WTC11 (cell line): ENCODE measurements around the gene ASS1.
"Not testable (repeated sequence)": the region's sequence is repeated elsewhere in the genome, so short reads cannot be mapped to it uniquely, and the experiment has no call there.

Experiments
- FOXP1 ChIP-seq: sonication (generic); formaldehyde crosslinking; IDR thresholded peaks from 2 replicates; pipeline ENCODE4 v1.8.0; 2022; ENCODE audit warnings: missing genetic modification reagents, mild to moderate bottlenecking, moderate library complexity, borderline replicate concordance
- GABPB1 ChIP-seq: sonication (generic); formaldehyde crosslinking; IDR thresholded peaks from 2 replicates; pipeline ENCODE4 v1.8.1; 2023; ENCODE audit warnings: mild to moderate bottlenecking, missing genetic modification reagents
- RELA ChIP-seq: sonication (generic); formaldehyde crosslinking; IDR thresholded peaks from 2 replicates; pipeline ENCODE4 v1.8.1; 2022; ENCODE audit warnings: missing genetic modification reagents, mild to moderate bottlenecking, borderline replicate concordance
- SOX15 ChIP-seq: fragments of 250-450 bp; sonication (Bioruptor Pico); IDR thresholded peaks from 2 replicates; pipeline ENCODE4 v1.9.0; 2021; ENCODE audit warnings: mild to moderate bottlenecking
- ZBTB21 ChIP-seq: sonication (generic); formaldehyde crosslinking; IDR thresholded peaks from 2 replicates; pipeline ENCODE4 v1.8.1; 2023; ENCODE audit warnings: mild to moderate bottlenecking, missing genetic modification reagents, borderline replicate concordance
- TF ChIP-seq, protein P1 (sequence below): fragments of 200-600 bp; IDR thresholded peaks from 2 replicates; pipeline ENCODE4 v1.8.0; 2022; ENCODE audit warnings: antibody characterized with exemption
- TF ChIP-seq, protein P2 (sequence below): sonication (generic); formaldehyde crosslinking; IDR thresholded peaks from 2 replicates; pipeline ENCODE4 v1.8.1; 2023; ENCODE audit warnings: mild to moderate bottlenecking, missing genetic modification reagents

DNA sequence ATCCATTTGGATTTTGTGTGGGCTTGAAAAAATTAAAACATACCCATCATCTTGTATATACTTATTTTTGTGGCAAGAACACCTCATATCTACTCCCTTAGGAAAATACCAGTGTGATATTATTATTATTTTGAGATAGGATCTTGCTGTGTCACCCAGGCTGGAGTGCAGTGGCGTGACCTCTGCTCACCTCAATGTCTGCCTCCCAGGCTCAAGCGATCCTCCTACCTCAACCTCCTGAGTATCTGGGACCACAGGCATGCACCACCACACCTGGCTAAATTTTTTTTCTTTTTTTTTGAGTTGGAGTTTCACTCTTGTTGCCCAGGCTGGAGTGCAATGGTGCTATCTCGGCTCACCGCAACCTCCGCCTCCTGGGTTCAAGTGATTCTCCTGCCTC, 10.1 kb upstream of the ASS1 start:
- TF ChIP-seq, protein P1, sequence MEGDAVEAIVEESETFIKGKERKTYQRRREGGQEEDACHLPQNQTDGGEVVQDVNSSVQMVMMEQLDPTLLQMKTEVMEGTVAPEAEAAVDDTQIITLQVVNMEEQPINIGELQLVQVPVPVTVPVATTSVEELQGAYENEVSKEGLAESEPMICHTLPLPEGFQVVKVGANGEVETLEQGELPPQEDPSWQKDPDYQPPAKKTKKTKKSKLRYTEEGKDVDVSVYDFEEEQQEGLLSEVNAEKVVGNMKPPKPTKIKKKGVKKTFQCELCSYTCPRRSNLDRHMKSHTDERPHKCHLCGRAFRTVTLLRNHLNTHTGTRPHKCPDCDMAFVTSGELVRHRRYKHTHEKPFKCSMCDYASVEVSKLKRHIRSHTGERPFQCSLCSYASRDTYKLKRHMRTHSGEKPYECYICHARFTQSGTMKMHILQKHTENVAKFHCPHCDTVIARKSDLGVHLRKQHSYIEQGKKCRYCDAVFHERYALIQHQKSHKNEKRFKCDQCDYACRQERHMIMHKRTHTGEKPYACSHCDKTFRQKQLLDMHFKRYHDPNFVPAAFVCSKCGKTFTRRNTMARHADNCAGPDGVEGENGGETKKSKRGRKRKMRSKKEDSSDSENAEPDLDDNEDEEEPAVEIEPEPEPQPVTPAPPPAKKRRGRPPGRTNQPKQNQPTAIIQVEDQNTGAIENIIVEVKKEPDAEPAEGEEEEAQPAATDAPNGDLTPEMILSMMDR: not testable (repeated sequence)
- TF ChIP-seq RELA (CRISPR knock-in tag); FOXP1 (CRISPR knock-in tag); SOX15 (CRISPR knock-in tag); ZBTB21; GABPB1 (CRISPR knock-in tag): not testable (repeated sequence)
- TF ChIP-seq, protein P2, sequence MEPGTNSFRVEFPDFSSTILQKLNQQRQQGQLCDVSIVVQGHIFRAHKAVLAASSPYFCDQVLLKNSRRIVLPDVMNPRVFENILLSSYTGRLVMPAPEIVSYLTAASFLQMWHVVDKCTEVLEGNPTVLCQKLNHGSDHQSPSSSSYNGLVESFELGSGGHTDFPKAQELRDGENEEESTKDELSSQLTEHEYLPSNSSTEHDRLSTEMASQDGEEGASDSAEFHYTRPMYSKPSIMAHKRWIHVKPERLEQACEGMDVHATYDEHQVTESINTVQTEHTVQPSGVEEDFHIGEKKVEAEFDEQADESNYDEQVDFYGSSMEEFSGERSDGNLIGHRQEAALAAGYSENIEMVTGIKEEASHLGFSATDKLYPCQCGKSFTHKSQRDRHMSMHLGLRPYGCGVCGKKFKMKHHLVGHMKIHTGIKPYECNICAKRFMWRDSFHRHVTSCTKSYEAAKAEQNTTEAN (CRISPR knock-in tag): not testable (repeated sequence)
